GM13977 (cell line): Measurements from ENCODE around the gene PAX7.
A peak's percentile ranks its signal among the peaks of the same experiment; 100 is the strongest.

ENCODE experiments used
- DNase-seq: peaks from one replicate; pipeline ENCODE4 v3.0.0; 2012; ENCODE audit warnings: low spot score
- in situ Hi-C: fragments of 300-500 bp; cut with MboI; formaldehyde crosslinking; loops from one replicate; pipeline ENCODE4 v1.12.0; 2022; ENCODE audit warnings: low sequenced_read_pairs, low pct_unique_long_range_greater_than_20kb, mixed read lengths, inconsistent platforms; ENCODE audit not compliant: unreplicated experiment
- TF ChIP-seq, protein P1 (sequence below): IDR thresholded peaks from 2 replicates; pipeline ENCODE4 v1.5.1; 2012; ENCODE audit warnings: mild to moderate bottlenecking, control low read depth; ENCODE audit not compliant: insufficient read depth; ENCODE audit errors: extremely low read depth, missing control alignments

PAX7 gene

DNA sequence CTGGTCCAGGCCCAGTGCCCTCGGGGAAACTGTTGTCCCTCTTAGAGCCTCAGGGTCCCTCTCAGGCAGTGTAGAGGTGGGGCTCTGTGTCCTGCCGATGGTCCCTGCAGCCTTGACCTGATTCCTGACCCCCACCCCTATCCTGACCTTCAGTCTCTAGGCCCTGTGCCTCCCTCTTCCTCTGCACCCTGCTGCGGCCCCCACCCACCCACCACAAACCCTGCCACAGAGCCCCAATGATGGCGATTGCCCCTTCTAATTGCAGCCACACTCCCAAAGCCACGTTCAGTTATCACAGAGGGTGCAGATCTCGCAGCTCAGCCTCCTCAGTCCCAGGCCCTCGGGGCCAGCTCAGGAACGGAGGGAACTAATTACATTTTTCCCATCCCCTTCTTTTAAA is 99.7 kb downstream of the PAX7 start:
- TF ChIP-seq, protein P1, sequence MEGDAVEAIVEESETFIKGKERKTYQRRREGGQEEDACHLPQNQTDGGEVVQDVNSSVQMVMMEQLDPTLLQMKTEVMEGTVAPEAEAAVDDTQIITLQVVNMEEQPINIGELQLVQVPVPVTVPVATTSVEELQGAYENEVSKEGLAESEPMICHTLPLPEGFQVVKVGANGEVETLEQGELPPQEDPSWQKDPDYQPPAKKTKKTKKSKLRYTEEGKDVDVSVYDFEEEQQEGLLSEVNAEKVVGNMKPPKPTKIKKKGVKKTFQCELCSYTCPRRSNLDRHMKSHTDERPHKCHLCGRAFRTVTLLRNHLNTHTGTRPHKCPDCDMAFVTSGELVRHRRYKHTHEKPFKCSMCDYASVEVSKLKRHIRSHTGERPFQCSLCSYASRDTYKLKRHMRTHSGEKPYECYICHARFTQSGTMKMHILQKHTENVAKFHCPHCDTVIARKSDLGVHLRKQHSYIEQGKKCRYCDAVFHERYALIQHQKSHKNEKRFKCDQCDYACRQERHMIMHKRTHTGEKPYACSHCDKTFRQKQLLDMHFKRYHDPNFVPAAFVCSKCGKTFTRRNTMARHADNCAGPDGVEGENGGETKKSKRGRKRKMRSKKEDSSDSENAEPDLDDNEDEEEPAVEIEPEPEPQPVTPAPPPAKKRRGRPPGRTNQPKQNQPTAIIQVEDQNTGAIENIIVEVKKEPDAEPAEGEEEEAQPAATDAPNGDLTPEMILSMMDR = no peak
- no peak for DNase-seq
- in situ Hi-C loops = no loop called here

DNA sequence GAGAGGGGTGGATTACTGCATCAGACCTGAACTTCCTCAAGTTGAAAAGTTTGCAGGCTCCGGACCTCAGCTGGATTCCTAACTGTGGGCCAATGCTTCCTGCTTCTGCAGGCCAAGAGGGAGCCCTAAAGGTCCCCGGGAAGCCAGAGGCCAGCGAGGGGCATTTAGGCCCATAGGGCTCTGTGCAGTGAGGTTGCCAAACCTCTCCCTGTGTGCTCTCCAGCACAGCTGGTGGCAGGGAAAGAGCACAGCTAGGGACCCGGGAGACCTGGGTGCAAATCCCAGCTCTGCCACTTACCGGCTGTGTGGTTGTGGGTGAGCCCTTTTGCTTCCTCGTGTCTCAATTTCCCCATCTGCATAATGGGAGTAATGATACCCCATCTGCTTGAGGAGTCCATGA is 100.5 kb downstream of the PAX7 start:
- DNase-seq = no peak
- TF ChIP-seq, protein P1 = no peak
- in situ Hi-C loops = no loop called here

- DNase-seq = no peak
- TF ChIP-seq, protein P1 = no peak
- in situ Hi-C loops = no loop called here
Observed at GRCh38 chr1:18731591-18732235, 101.1 kb downstream of the PAX7 start.

DNA sequence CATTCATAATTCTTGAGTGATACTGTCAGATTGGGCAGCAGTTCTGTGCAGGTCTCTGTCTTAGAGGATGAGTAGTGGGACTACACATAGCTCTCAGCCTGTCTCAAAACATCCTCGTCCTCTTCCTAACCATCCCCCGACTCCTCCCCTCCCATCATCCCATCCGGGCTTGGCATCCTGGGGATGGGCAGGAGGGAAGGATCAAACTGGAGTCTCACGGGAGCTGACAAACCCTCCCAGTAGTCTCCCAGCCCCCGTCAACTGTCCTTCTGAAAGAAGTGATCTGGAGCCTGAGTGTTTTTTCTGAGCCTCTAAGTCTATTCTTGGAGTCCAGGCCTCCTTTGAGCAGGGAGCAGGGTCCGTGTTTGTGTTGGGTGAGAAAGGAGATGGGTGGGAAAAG is 102.0 kb downstream of the PAX7 start:
- DNase-seq = peak; percentile 16
- TF ChIP-seq, protein P1 = no peak
- in situ Hi-C loops = no loop called here

- in situ Hi-C loops = no loop called here
- TF ChIP-seq, protein P1 = no peak
- DNase-seq = peak; percentile 9
Observed at GRCh38 chr1:18734001-18734400, 103.4 kb downstream of the PAX7 start.

DNA sequence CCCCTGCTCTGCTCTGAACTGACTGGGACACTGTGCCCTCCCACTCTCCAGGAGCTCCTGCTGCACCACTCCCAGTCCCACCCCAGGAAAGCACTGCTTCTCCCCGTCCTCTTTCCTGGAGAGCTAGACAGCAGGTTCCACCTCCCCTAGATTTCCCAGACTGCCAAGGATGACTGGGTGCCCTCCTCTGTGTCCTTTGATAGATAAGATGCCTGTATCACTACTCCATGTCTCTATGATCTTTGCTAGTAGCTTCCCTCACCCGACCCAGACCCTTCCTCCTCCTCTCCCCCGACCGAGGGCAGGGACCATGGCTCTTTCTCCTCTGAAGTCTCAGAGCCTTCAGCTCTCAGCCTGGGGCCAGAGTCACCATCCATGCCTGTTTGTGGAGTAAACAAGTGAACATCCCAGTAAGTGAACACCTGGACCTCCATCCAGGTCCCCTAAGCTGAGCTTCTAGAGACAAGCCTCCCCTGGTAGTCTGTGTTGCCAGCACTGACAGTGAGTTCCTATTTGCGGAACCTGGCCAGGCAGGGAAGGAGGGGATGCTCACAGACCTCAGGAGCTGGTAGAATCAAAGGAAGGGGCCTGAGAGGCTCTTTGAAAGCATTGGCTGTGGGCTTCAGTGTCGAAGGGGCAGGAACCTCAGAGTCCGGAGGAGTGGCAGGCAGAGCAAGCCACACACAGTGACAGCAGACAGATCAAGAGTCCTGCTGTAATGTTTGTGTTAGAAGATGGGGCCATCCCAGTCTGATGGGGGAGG is 104.0 kb downstream of the PAX7 start:
- in situ Hi-C loops = no loop called here
- DNase-seq = peak; percentile 11
- TF ChIP-seq, protein P1 = no peak
